Hematopoietic multipotent progenitor cell treated with erythropoietin and hydrocortisone succinate and interleukin-3 and kit ligand, for 8 days (in vitro differentiated cells): ENCODE measurements around the gene GFPT2.

Experiments
- DNase-seq: peaks from one replicate; pipeline ENCODE4 v3.0.0-alpha.2; 2015

GFPT2 gene

GRCh38 chr5:180350711-180351465 lies 2.2 kb downstream of the GFPT2 start:
- DNase-seq: no peak

GRCh38 chr5:180350296-180350695 lies 2.8 kb downstream of the GFPT2 start:
- no peak for DNase-seq

GRCh38 chr5:180349391-180349790 lies 3.7 kb downstream of the GFPT2 start:
- DNase-seq: no peak

GRCh38 chr5:180348336-180348735 lies 4.8 kb downstream of the GFPT2 start:
- DNase-seq: no peak

DNA sequence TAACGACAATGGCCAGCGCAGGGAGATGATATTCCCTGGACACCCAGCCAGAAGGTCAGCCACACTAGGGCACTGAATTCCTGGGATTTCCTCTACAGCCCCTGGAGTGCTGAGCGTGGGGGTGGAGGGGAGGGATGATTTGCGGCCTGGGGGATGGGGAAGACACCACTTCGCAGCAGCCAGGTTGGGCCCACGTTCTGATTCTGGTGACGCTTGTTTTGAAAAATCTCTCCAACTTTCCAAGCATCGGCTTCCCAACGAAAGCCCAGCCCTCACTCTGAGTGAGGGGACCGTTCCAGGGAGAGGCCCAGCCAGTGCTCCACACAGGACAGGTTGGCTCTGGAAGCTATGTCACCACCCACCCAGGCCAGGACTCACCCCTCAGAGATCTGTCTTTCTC lies 5.4 kb downstream of the GFPT2 start:
- DNase-seq: no peak

DNA sequence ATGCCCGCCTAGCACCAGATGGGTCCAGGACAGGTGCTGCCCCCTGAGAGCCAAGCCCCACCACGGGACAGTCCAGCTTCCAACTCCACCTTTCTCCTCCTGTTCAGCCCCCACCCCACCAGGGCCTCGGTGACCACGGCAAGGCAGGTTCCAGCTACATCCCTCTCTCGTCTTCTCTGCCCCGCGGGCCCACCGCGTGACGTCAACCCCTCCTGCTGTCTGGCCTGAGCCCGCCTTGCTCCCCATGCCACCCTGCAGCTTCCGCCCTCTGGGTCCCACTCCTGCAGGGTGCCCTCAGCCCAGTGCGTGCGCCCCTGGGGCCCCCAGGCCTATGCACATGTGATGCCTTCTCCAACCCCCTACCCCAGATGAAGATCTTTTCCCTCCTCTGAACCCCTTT lies 6.8 kb downstream of the GFPT2 start:
- no peak for DNase-seq

- no peak for DNase-seq
These were observed 7.4 kb downstream of the GFPT2 start for GRCh38 chr5:180345781-180346180.

- no peak for DNase-seq
These were observed 8.0 kb downstream of the GFPT2 start for GRCh38 chr5:180345186-180345585.

GRCh38 chr5:180344696-180344999 lies 8.5 kb downstream of the GFPT2 start:
- no peak for DNase-seq

- no peak for DNase-seq
These were observed 9.1 kb downstream of the GFPT2 start for GRCh38 chr5:180343831-180344695.

DNA sequence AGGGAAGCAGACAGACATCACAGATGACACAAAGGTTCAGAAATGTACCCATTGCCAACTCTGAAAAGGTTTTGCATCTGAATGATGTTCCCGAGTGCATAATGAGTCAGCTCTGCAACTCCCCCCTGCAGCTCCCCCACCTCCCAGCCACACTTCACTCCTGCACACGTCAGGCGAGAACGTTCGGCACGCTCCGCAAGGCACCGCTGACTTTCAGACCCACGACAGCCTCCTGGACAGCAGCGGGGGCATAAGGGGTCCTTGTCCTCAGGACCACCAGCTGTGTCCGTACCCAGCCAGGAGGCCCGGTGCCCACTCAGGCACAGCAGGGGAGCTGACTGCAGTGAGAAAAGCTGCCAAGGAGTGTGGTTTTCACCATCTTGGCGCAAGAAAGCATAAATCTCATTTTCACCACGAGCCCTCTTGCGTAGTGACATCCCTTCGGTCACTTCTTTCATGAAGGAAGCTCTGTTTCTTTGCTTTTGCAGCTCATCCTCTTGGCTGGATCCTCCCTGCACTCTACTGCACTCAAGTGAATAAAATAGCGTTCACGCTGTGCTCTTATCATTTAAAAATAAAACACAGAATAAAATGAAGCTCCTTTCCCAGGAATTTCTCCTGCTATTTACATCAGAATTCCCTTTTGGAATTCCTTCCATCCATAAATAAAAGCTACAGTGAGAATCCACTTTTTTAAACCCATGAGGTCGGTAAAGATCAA lies 9.9 kb downstream of the GFPT2 start:
- no peak for DNase-seq

GRCh38 chr5:180341595-180341994 lies 11.5 kb downstream of the GFPT2 start:
- no peak for DNase-seq

GRCh38 chr5:180340856-180341255 lies 12.3 kb downstream of the GFPT2 start:
- DNase-seq: no peak

GRCh38 chr5:180339583-180340183 lies 13.5 kb downstream of the GFPT2 start:
- DNase-seq: no peak

DNA sequence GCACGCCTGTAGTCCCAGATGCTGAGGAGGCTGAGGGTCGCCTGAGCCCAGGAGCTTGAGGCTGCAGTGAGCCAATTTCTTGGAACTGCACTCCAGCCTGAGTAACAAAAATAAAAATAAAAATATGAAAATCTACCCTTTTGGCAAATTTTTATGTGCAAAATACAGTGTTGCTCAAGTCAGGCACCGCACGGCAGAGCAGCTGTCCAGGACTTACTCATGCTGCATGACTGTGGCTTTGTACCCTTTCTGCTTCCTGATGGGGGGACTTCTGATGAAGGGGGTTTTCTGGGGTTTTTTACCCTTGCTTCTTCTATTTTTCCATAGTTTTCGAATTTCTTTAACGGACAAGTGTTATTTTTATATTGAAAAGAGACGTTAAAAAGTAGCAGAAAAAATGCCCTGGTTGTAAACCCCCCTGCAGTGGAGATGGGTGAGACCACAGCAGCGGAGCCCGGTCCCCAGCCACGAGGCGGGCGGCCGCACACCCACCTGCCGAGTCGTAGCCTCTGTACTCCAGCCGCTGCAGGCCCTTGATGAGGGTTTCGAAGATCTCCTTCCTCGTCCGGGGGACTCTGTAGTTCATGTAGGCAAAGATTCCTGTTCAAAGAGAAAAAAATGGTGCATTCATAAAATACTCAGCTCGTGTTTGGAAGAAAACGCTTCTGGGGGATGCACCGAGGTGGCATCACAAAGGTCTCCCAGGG lies 15.0 kb downstream of the GFPT2 start:
- DNase-seq: no peak

- DNase-seq: no peak
These were observed 16.7 kb downstream of the GFPT2 start for GRCh38 chr5:180336234-180337020.

GRCh38 chr5:180335614-180336233 lies 17.4 kb downstream of the GFPT2 start:
- no peak for DNase-seq

DNA sequence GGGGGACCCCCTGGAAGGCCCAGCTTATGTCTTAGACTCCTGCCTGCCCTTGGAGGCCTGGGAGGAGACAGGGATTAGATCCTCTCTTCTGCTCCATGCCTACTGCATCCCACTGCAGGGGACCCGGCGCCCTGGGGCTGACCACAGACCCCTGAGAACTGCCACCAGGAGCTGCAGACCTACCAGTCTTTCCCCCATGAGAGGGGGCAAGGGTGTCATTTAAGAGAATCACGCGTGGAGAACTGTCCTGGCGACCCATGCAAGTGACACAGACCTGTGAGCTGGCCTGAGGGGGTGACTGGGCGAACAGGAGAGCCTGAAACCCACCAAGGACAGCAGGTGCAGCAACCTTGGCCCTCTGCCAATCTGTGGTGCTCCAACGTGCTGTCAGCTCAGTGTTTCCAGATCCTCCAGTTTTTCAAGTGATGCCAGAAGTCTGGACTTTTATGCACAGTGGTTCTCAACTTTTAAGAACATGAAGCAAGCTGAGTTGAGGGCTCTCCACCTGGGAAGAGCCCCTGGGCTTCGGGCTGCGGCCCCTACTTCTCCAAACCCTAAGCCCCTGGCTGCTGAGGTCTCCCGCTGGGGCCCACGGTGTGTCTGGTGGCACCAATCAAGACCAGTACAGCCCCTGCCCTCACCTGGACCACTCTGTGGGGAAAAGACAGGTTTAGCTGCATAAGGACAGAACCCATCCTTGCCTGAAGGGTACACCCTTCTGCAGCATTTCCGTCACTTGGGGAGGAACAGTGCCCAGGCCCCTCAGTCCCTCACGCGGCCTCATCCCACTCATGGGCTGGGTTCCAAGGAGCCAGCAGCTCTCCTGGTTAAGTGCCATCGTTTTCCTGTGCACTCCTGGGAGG lies 18.2 kb downstream of the GFPT2 start:
- no peak for DNase-seq

DNA sequence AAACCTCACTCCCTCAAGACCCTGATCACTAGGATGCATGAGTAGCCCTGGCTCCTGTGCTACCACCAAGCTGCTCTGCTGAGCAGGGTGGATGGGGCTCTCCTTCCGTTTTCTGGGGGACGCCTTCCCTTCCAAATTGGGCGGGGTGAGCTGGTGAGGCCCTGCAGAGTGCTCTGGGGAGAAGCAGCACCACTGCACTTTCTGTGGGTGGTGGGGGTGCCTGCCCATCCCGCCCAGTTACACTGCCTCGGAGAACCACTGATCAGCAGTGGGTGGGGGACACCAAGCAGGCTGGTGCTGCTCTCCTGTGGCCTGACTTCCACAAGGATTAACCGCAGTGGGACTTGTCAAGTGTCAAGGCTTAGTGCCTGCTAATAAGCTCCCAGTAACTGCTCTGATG lies 19.0 kb downstream of the GFPT2 start:
- no peak for DNase-seq

- DNase-seq: no peak
These were observed 19.5 kb downstream of the GFPT2 start for GRCh38 chr5:180333661-180334060.
